GM12872 (cell line): Measurements from ENCODE around the gene MS4A10.

ENCODE experiments used
- CTCF ChIP-seq: IDR thresholded peaks from 3 replicates; pipeline ENCODE4 v1.5.1; 2011; ENCODE audit warnings: low read depth, mild to moderate bottlenecking, low read length, moderate library complexity; ENCODE audit not compliant: insufficient read depth

The MS4A10 gene

GRCh38 chr11:60791153-60791933 lies 6.2 kb downstream of the MS4A10 start:
- TF ChIP-seq CTCF: no peak

- TF ChIP-seq CTCF: no peak
These were observed 7.4 kb downstream of the MS4A10 start for GRCh38 chr11:60792521-60792920.

GRCh38 chr11:60795291-60795690 lies 10.2 kb downstream of the MS4A10 start:
- TF ChIP-seq CTCF: no peak

- TF ChIP-seq CTCF: no peak
These were observed 12.9 kb downstream of the MS4A10 start for GRCh38 chr11:60797846-60798630.

- no peak for TF ChIP-seq CTCF
These were observed 13.5 kb downstream of the MS4A10 start for GRCh38 chr11:60798631-60799030.

GRCh38 chr11:60801194-60801593 lies 16.1 kb downstream of the MS4A10 start:
- no peak for TF ChIP-seq CTCF

GRCh38 chr11:60803273-60803936 lies 18.3 kb downstream of the MS4A10 start:
- no peak for TF ChIP-seq CTCF
